Upper lobe of right lung (tissue), 1 donor: ENCODE data around the gene VAMP2. TPM values are rescaled to one million over a fixed set of nuclear protein-coding genes. Genes with fewer than 3 reads are reported as not detected.

Experiments used
- ATAC-seq: fragments of 200-7000 bp; cut with Tn5 transposase; one replicate; pipeline ENCODE4 v1.9.1; 2020; ENCODE audit warnings: mild to moderate bottlenecking, moderate library complexity
- DNase-seq: peaks from one replicate; pipeline ENCODE4 v3.0.0-alpha.2; 2020
- H3K27ac ChIP-seq: fragments of 200-600 bp; one replicate; pipeline ENCODE4 v1.8.0; 2022
- H3K27me3 ChIP-seq: fragments of 200-600 bp; one replicate; pipeline ENCODE4 v1.8.0; 2022; ENCODE audit warnings: mild to moderate bottlenecking
- H3K36me3 ChIP-seq: fragments of 200-600 bp; one replicate; pipeline ENCODE4 v1.8.0; 2022
- H3K4me1 ChIP-seq: fragments of 200-600 bp; one replicate; pipeline ENCODE4 v1.8.0; 2022
- H3K4me3 ChIP-seq: fragments of 200-600 bp; one replicate; pipeline ENCODE4 v1.8.0; 2022; ENCODE audit warnings: mild to moderate bottlenecking
- H3K9me3 ChIP-seq: fragments of 200-600 bp; one replicate; pipeline ENCODE4 v1.8.0; 2022
- intact Hi-C: fragments of 100-400 bp; cut with DNase I; formaldehyde crosslinking; loops from one replicate; pipeline ENCODE4 v1.11.0; 2022
- total RNA-seq: library from RNA; stranded (reverse); fragmentation: NEBNext Ultra II Directional; extraction: Animal tissue kit (Norgen Biotek cat#: 25700); gene quantifications from one replicate; pipeline ENCODE4 v1.2.1, GENCODE V29; 2021
- TF ChIP-seq, protein P1 (sequence below): fragments of 200-600 bp; IDR thresholded peaks from one replicate; pipeline ENCODE4 v1.8.0; 2022; ENCODE audit warnings: antibody characterized with exemption
- donor health status: DM: no; HTN: yes; CAD: no; lungs with severe emphysema.

The VAMP2 gene
- total RNA-seq, 1 donor from 2014 or later = 78.1 TPM

DNA sequence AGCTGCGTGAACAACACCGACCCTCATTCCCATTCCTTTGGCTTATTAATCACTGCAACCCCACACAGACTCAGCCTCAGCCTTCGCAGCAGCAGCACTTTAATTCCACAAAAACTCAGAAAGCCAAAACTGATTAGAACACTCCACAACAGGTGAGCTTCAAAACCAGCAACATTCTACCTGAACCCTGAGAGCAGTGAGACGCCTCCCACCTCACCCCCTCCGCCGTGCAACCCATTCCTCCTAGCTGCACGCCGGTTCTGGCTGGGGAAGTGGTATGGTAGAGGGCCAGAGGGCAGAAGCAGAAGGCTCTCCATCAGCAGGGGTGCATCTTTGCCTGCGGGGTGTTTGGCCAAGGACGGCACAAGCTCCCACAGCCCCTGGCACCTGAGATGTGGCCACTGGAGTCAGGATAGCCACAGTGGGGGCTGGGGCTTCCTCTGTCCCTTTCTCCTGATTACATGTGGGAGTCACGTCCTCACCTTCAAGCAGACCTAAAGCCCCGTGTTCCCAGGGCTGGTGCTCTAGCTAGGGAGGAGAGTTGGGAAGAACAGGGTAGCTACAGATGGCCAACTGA lies 25.6 kb upstream of the VAMP2 start:
- ATAC-seq = no peak
- DNase-seq = peak; percentile 65
- Histone ChIP-seq H3K4me1 (peaks cover 39% of the 10 kb centered on the region), H3K4me3 (peak overlapping the region; percentile 75), H3K27me3 (no peaks in the 10 kb centered on the region), H3K27ac (peak overlapping the region; percentile 94), H3K36me3 (no peaks in the 10 kb centered on the region), H3K9me3 (no peaks in the 10 kb centered on the region)
- intact Hi-C loops = loop anchor here (5.0 kb wide), 1 partner anchor 66 kb away; the partner anchor contains the start of gene HES7
- TF ChIP-seq, protein P1, sequence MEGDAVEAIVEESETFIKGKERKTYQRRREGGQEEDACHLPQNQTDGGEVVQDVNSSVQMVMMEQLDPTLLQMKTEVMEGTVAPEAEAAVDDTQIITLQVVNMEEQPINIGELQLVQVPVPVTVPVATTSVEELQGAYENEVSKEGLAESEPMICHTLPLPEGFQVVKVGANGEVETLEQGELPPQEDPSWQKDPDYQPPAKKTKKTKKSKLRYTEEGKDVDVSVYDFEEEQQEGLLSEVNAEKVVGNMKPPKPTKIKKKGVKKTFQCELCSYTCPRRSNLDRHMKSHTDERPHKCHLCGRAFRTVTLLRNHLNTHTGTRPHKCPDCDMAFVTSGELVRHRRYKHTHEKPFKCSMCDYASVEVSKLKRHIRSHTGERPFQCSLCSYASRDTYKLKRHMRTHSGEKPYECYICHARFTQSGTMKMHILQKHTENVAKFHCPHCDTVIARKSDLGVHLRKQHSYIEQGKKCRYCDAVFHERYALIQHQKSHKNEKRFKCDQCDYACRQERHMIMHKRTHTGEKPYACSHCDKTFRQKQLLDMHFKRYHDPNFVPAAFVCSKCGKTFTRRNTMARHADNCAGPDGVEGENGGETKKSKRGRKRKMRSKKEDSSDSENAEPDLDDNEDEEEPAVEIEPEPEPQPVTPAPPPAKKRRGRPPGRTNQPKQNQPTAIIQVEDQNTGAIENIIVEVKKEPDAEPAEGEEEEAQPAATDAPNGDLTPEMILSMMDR = no peak

DNA sequence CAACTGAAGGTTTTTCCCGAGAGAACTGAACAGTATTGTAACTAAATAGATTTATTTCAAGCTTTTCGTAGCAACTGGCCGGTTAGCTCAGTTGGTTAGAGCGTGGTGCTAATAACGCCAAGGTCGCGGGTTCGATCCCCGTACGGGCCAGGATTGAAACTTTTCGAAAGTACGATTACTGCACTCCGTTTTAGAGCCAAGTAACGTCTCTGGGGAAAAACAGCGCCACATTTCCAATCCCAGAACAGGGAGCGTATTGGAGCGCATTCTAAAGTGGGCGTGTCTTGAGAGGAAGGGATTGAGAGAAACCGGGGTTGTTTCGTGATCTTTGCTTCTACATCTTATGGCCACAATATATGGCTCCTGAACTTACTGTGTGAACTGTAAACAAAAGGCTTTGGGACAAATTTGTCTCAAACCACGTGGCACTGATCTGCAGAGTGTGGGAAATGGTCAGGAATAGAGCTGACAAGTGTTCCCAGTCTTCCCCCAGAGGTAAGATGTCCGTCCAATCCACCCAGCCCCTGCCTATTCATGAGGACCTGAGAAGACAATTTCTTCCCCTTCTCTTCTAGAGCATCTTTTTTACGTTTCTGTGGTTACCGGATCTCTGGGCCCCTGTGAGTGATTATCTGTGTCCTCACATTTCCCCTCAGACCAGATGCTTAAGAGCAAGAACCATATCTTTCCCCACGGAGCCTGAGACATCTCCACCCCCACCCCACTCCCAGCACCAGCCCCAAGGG lies 24.9 kb upstream of the VAMP2 start:
- peak; percentile 90 for DNase-seq
- ATAC-seq = peak; percentile 54
- peak overlapping the region; percentile 75 for H3K4me3 ChIP-seq
- H3K36me3 ChIP-seq = no peaks in the 10 kb centered on the region
- no peaks in the 10 kb centered on the region for H3K9me3 ChIP-seq
- intact Hi-C loops = loop anchor here (5.0 kb wide), 1 partner anchor 65 kb away; the partner anchor contains the start of gene HES7
- no peaks in the 10 kb centered on the region for H3K27me3 ChIP-seq
- peaks cover 38% of the 10 kb centered on the region for H3K4me1 ChIP-seq
- H3K27ac ChIP-seq = peak overlapping the region; percentile 80
- TF ChIP-seq, protein P1 = no peak

DNA sequence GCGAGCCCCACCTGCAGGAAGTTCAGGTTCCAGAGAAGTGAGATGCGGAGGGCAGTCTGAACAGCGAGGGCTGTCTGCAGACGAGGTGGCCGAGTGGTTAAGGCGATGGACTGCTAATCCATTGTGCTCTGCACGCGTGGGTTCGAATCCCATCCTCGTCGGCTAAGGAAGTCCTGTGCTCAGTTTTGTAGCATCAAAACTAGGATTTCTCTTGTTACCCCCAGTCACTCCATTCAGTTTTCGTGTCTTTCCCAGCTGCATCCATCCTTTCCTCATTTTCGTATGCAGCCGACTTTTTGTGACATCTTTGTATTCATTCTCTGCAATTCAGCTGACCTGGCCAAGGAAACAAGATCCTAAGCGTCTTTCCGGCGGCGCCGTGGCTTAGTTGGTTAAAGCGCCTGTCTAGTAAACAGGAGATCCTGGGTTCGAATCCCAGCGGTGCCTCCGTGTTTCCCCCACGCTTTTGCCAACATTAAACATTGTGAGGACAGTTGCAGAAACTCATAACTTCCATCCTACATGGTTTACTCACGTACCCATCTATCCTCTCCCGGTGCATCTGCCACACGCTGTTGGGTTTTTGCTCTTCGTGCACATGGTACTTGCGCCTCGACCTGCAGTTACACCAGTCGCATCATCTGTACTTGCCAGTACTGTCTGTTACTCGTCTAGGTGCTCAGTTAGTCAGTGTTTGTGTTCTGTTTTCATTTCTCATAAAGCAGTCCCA lies 24.2 kb upstream of the VAMP2 start:
- DNase-seq = peak; percentile 92
- Histone ChIP-seq H3K4me3 (peak overlapping the region; percentile 75), H3K36me3 (no peaks in the 10 kb centered on the region), H3K27me3 (no peaks in the 10 kb centered on the region), H3K27ac (peak overlapping the region; percentile 80), H3K4me1 (peaks cover 31% of the 10 kb centered on the region), H3K9me3 (no peaks in the 10 kb centered on the region)
- peak; percentile 65 for ATAC-seq
- intact Hi-C loops = loop anchor here (5.0 kb wide), 1 partner anchor 65 kb away; the partner anchor contains the start of gene HES7
- TF ChIP-seq, protein P1 = peak; percentile 37

DNA sequence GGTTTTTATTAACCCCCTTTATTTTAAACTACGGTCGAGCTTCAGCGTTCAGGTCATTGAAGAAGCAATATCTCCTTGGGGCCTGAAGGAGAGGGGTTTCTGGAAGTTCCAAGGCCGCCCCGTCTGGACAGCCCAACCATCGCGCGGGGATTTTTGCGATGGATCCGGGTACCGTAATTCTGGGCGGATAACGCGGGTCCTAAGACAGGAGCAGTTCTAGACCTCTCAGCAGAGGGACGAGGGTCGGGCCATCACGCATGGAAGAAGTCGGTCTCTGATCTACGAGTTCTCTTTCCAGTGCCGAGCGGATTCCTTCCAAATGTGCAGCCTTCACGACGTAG lies 23.7 kb upstream of the VAMP2 start:
- H3K4me1 ChIP-seq = peaks cover 25% of the 10 kb centered on the region
- H3K36me3 ChIP-seq = no peaks in the 10 kb centered on the region
- peak overlapping the region; percentile 80 for H3K27ac ChIP-seq
- TF ChIP-seq, protein P1 = no peak
- H3K27me3 ChIP-seq = no peaks in the 10 kb centered on the region
- no peaks in the 10 kb centered on the region for H3K9me3 ChIP-seq
- DNase-seq (no peak), ATAC-seq (no peak)
- intact Hi-C loops = loop anchor here (5.0 kb wide), 1 partner anchor 64 kb away; the partner anchor contains the start of gene HES7
- H3K4me3 ChIP-seq = peak overlapping the region; percentile 75

DNA sequence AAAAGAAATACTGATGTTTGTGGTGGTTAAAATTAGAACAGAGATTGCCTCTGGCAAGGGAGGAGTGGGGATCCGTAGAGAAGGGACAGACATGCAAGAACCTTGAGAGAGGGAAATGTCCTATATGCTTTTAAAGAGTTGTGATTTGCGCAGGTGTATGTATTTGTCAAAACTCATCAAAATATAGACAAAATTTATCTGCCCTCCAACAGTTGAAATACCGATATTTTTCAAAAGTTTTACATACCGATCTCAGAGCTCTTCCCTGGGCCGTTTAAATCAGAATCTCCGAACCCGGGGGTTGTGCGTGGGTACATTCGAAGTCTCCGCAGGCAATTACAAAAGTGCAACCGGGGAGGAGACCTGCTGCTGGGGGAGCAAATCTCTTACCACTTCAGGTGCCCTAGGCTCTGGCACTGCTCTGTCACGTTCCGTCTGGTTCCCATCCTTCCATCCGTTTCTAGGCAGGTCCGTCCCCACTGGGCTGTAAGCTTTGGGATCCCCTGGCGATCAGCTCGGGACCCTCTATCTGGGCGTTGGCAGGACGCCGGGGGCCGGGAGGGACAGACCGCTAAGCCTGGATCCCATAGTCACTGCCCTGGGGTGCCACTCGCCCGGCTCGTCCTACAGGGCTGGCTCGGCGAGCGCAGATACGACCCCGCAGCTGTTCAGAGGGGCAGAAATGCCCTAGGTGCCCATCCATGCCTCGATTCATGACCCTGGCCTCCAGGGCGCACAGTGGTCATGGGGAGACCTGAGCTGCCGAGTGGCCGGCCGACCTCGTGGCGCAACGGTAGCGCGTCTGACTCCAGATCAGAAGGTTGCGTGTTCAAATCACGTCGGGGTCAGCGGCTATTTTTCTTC lies 23.1 kb upstream of the VAMP2 start:
- Histone ChIP-seq H3K27ac (peak overlapping the region; percentile 80), H3K27me3 (no peaks in the 10 kb centered on the region), H3K9me3 (no peaks in the 10 kb centered on the region), H3K4me3 (peak overlapping the region; percentile 75), H3K36me3 (no peaks in the 10 kb centered on the region), H3K4me1 (peaks cover 21% of the 10 kb centered on the region)
- DNase-seq (peak; percentile 93), ATAC-seq (peak; percentile 22)
- intact Hi-C loops = loop anchor here (5.0 kb wide), 1 partner anchor 64 kb away; the partner anchor contains the start of gene HES7
- TF ChIP-seq, protein P1 = no peak
